Heart left ventricle (tissue), 16 donors: ENCODE measurements around the gene LBHD1. TPM values are rescaled to one million over a fixed set of nuclear protein-coding genes. Genes with fewer than 3 reads are reported as not detected.

Source experiments
- ATAC-seq, 4 donors: fragments of 200-7000 bp; cut with Tn5 transposase; one replicate each; pipeline ENCODE4 v1.9.1; 2020 to 2022; ENCODE audit warnings: moderate library complexity in 4 of 4, mild to moderate bottlenecking in 3 of 4, moderate number of reproducible peaks in 1 of 4
- DNase-seq, 5 donors: peaks; one replicate each; pipeline ENCODE4 v3.0.0-alpha.2; 2020
- H3K27ac ChIP-seq, 12 donors: fragments of 200-600 bp; sonication (generic) in 4 of 12; one replicate each; pipeline versions ENCODE4 v1.5.0 to v1.8.0; 2016 to 2022; ENCODE audit warnings: mild to moderate bottlenecking in 2 of 12
- H3K27me3 ChIP-seq, 9 donors: fragments of 200-600 bp; sonication (generic) in 2 of 9; one replicate each; pipeline versions ENCODE4 v1.5.1 to v1.8.0; 2016 to 2022; ENCODE audit warnings: mild to moderate bottlenecking in 3 of 9
- H3K36me3 ChIP-seq, 9 donors: fragments of 200-600 bp; sonication (generic) in 2 of 9; one replicate each; pipeline versions ENCODE4 v1.5.0 to v1.8.0; 2018 to 2022; ENCODE audit warnings: mild to moderate bottlenecking in 2 of 9
- H3K4me1 ChIP-seq, 12 donors: fragments of 200-600 bp; sonication (generic) in 4 of 12; one replicate each; pipeline versions ENCODE4 v1.5.0 to v1.8.0; 2016 to 2022; ENCODE audit warnings: mild to moderate bottlenecking in 3 of 12
- H3K4me3 ChIP-seq, 12 donors: fragments of 200-600 bp; sonication (generic) in 4 of 12; one replicate each; pipeline versions ENCODE4 v1.5.0 to v1.8.0; 2017 to 2022; ENCODE audit warnings: mild to moderate bottlenecking in 9 of 12, moderate library complexity in 4 of 12
- H3K9me3 ChIP-seq, 12 donors: fragments of 200-600 bp; sonication (generic) in 4 of 12; one replicate each; pipeline versions ENCODE4 v1.5.0 to v1.8.0; 2016 to 2022; ENCODE audit warnings: mild to moderate bottlenecking in 1 of 12
- POLR2A ChIP-seq, 2 donors: fragments of 450-650 bp; IDR thresholded peaks; one replicate each; pipeline ENCODE4 v1.6.1; 2017; ENCODE audit warnings: antibody characterized with exemption in 2 of 2, mild to moderate bottlenecking in 2 of 2, moderate library complexity in 2 of 2
- WGBS, 4 donors: extraction: QIAGEN DNeasy Blood & Tissue Kit in 2 of 4; methylation state at CpG; one replicate each; pipeline versions ENCODE4 v1.1.5 to v1.1.7; 2013 to 2018; 5-methylcytosine and 5-hydroxymethylcytosine counted together
- intact Hi-C, 10 donors: fragments of 100-400 bp; cut with DNase I; formaldehyde crosslinking; loops; one replicate each; pipeline versions ENCODE4 v1.11.1 to v1.14.2; 2022
- long read RNA-seq, 3 donors: library from polyadenylated mRNA; unstranded; transcript quantifications; one replicate each; pipeline ENCODE4 v2.0.0, GENCODE V29; 2020 to 2021
- polyA plus RNA-seq, 2 donors: library from polyadenylated mRNA; stranded (reverse); fragments of 200-250 nt; gene quantifications; one replicate each; pipeline ENCODE4 v1.2.3, GENCODE V29; 2013
- total RNA-seq, 9 donors: library from RNA; depleted of rRNA in 2 of 9; stranded (reverse); fragments of >200 nt in 2 of 9; fragmentation: NEBNext Ultra II Directional in 3 of 9; extraction: Animal tissue kit (Norgen Biotek cat#: 25700) in 3 of 9; gene quantifications; one replicate each; pipeline versions ENCODE4 v1.1.0 to v1.2.4, GENCODE V29; 2016 to 2023
- TF ChIP-seq, protein P1 (sequence below), 12 donors: fragments of 200-600 bp; sonication (generic) in 4 of 12; IDR thresholded peaks; one replicate each; pipeline versions ENCODE4 v1.5.0 to v1.8.0; 2018 to 2022; ENCODE audit warnings: antibody characterized with exemption in 12 of 12, mild to moderate bottlenecking in 5 of 12
- donor health status: ischemic (EF 13 %, LVEDD 7.1; RV severe dilation, severe dysfunction).
- donor health status: healthy with polysubstance abuse.
- donor health status: DM: no; HTN: yes; CAD: no.
- donor health status: DM: no; HTN: no; CAD: no.
- donor health status: ischemic (EF 25% LVEDD 6.9; RV normal size, moderate dysfunction).
- donor health status: ischemic (EF 25% LVEDD 5.7; RV mildly dilated, moderate dysfunction).
- donor health status: healthy.
- donor health status: DM: yes; HTN: yes; CAD: no.
- donor health status: ischemic (EF 35%, LVEDD 5.7; RV mildly dilated, moderate dysfunction).
- donor health status: nonischemic (EF 11% LVEDD 7.7; RV severe dilation, severe dysfunction).
- donor health status: DM: yes; HTN: yes; CAD: no.
- donor health status: PGD.
- donor health status: ischemic (EF 29% LVEDD 5.4; RV normal size, mild dysfunction).
- donor health status: nonischemic (EF 23%, LVEDD 6.1; RV moderate dilation, normal function).

The LBHD1 gene
- total RNA-seq (1 to 10 TPM; 1.8 to 6.3 (median 2.9) TPM), polyA plus RNA-seq (1 to 10 TPM; 1.4 to 1.8 TPM)
- long read RNA-seq, donor 1, partial matches to known transcripts: 1 of 4 reads
- long read RNA-seq, donor 1, other reads (novel, unspliced or antisense): 1 of 4 reads
- long read RNA-seq, donor 2, partial matches to known transcripts: 2 of 7 reads
- long read RNA-seq, donor 2, other reads (novel, unspliced or antisense): 5 of 7 reads
- long read RNA-seq, donor 3, partial matches to known transcripts: 2 of 2 reads
- long read RNA-seq, donor 3, other reads (novel, unspliced or antisense): 0 of 2 reads

DNA sequence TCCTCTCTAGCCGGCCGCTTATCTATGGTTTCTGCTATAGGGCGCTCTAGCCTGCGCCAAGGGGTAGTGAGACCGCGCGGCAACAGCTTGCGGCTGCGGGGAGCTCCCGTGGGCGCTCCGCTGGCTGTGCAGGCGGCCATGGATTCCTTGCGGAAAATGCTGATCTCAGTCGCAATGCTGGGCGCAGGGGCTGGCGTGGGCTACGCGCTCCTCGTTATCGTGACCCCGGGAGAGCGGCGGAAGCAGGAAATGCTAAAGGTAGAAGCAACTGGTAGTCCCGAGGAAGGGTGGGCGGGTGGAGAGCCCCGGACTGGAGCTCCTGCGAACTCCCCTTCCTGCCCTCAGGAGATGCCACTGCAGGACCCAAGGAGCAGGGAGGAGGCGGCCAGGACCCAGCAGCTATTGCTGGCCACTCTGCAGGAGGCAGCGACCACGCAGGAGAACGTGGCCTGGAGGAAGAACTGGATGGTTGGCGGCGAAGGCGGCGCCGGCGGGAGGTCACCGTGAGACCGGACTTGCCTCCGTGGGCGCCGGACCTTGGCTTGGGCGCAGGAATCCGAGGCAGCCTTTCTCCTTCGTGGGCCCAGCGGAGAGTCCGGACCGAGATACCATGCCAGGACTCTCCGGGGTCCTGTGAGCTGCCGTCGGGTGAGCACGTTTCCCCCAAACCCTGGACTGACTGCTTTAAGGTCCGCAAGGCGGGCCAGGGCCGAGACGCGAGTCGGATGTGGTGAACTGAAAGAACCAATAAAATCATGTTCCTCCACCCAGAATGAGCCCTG, at the start of gene LBHD1, which contains the start of gene UQCC3:
LBHD1 (minus strand) TSS at position 660 of the 782 bp plus-strand sequence. CDS start 2,236 bp downstream, outside the sequence.
UQCC3 (plus strand) TSS at position 66 of the 782 bp plus-strand sequence; CDS start at position 139, 73 bp downstream.
- 1% methylated on average over 43 to 59 of the region's 59 CpGs for WGBS, 4 donors
- intact Hi-C loops: loop anchor here in 1 of 10 donors (5.0 kb wide), 1 partner anchor 36 kb away; the partner anchor contains the start of genes BSCL2 and GNG3
- peaks cover 0 to 54% (median 33%) of the 10 kb centered on the region in 12 donors for H3K4me1 ChIP-seq
- no peaks in the 10 kb centered on the region for H3K27me3 ChIP-seq
- peak; percentile 77 to 85 (median 83) for DNase-seq
- ATAC-seq: peak; percentile 78 to 91 (median 86)
- TF ChIP-seq POLR2A (IDR thresholded peaks at IDR 0.05): peak in 1 of 2 donors; percentile 53
- TF ChIP-seq, protein P1, sequence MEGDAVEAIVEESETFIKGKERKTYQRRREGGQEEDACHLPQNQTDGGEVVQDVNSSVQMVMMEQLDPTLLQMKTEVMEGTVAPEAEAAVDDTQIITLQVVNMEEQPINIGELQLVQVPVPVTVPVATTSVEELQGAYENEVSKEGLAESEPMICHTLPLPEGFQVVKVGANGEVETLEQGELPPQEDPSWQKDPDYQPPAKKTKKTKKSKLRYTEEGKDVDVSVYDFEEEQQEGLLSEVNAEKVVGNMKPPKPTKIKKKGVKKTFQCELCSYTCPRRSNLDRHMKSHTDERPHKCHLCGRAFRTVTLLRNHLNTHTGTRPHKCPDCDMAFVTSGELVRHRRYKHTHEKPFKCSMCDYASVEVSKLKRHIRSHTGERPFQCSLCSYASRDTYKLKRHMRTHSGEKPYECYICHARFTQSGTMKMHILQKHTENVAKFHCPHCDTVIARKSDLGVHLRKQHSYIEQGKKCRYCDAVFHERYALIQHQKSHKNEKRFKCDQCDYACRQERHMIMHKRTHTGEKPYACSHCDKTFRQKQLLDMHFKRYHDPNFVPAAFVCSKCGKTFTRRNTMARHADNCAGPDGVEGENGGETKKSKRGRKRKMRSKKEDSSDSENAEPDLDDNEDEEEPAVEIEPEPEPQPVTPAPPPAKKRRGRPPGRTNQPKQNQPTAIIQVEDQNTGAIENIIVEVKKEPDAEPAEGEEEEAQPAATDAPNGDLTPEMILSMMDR (IDR thresholded peaks at IDR 0.05): no peak
- H3K4me3 ChIP-seq: peak within 1 kb of the TSS; percentile 68 to 93 (median 76)
- H3K27ac ChIP-seq: peak within 1 kb of the TSS; percentile 82 to 97 (median 88)
- H3K36me3 ChIP-seq: peaks cover 0 to 51% (median 47%) of the 10 kb centered on the region in 9 donors
- H3K9me3 ChIP-seq: no peaks in the 10 kb centered on the region

DNA sequence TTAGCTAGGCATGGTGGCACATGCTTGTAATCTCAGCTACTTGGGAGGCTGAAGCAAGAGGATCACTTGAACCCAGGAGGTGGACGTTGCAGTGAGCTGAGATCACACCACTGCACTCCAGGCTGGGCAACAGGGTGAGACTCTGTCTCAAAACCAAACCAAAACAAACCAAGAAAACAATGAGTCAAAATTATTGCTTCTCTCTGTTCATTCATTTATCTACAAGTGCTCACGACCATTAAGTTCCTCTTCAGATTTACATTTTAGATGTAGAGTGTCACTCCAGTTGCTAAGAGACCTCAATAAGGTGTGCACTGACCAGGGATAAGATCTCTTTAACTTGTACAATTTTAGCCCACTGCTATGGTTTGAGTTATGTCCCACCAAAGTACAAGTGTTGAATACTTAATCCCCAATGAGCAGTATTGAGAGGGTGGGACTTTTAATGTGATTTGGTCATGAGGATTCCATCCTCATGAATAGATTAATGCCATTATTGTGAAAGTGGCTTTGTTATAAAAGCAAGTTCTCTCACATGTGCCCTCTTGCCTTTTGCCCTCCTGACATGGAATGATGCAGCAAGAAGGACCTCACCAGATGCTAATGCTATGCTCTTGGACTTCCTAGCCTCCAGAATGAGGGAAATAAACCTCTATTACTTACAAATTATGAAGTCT, 47.4 kb upstream of the LBHD1 start:
- intact Hi-C loops: no loop called here
- Histone ChIP-seq H3K27me3 (no peaks in the 10 kb centered on the region), H3K36me3 (peaks cover 16 to 100% (median 96%) of the 10 kb centered on the region in 9 donors), H3K9me3 (no peaks in the 10 kb centered on the region), H3K4me3 (no peak overlapping the region), H3K4me1 (peaks cover 0 to 21% (median 10%) of the 10 kb centered on the region in 12 donors), H3K27ac (no peak overlapping the region)
- ATAC-seq (no peak), DNase-seq (no peak)
- no peak for TF ChIP-seq POLR2A (IDR thresholded peaks at IDR 0.05)
- TF ChIP-seq, protein P1 (IDR thresholded peaks at IDR 0.05): no peak
- 69 to 83% (median 81%) methylated on average over 2 of the region's 2 CpGs for WGBS, 4 donors

DNA sequence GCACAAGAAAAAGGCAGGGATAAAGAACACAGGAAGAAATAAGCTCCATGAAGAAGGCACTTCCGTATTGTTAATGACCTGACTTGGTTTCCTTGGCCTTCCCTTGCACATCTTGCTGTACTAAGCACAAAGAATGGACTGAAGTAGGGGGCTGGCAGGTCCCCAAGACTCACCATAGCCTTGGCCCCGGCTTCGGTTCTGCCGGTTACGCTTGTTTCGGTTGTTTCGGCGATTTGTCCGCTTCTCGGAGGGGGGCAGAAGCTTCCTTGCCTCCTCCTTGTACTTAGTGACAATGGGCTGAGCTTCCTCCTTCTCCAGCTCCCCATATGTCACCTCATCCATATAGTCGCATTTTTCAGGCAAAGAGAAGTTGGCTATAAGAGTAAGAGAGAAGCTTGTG, 44.7 kb upstream of the LBHD1 start:
- no peak overlapping the region for H3K4me3 ChIP-seq
- H3K9me3 ChIP-seq: no peaks in the 10 kb centered on the region
- WGBS, 4 donors: 89 to 94% (median 90%) methylated on average over 11 of the region's 11 CpGs
- H3K27ac ChIP-seq: no peak overlapping the region
- no peaks in the 10 kb centered on the region for H3K27me3 ChIP-seq
- peaks cover 13 to 100% (median 98%) of the 10 kb centered on the region in 9 donors for H3K36me3 ChIP-seq
- TF ChIP-seq POLR2A (IDR thresholded peaks at IDR 0.05): no peak
- TF ChIP-seq, protein P1 (IDR thresholded peaks at IDR 0.05): no peak
- peaks cover 0 to 26% (median 11%) of the 10 kb centered on the region in 12 donors for H3K4me1 ChIP-seq
- ATAC-seq (no peak), DNase-seq (no peak)
- intact Hi-C loops: no loop called here
